ENCODE results near the gene CNIH4. TPM values are rescaled to one million over a fixed set of nuclear protein-coding genes. Genes with fewer than 3 reads are reported as not detected.

CNIH4 gene
- polyA plus RNA-seq, 3 donors: 33.4 to 106 (median 94.7) TPM

- TF ChIP-seq CTCF (IDR thresholded peaks at IDR 0.05): no peak
- no peak overlapping the region for H3K4me2 ChIP-seq (replicated peaks; ENCODE audit: extremely low read depth, low read length, poor library complexity, severe bottlenecking)
- intact Hi-C loops (cut with micrococcal nuclease): loop anchor here (5.0 kb wide), 1 partner anchor 222 kb away; the partner anchor contains the start of gene FBXO28 (in 2 of the 2)
These were observed 22.5 kb upstream of the CNIH4 start for GRCh38 chr1:224333939-224334786.

GRCh38 chr1:224338150-224338838 is 18.4 kb upstream of the CNIH4 start:
- Mint-ChIP-seq H3K27me3 (ENCODE audit: low read depth in 3 of 3) (peaks cover 8 to 13% (median 13%) of the 10 kb centered on the region in 3 donors), H3K27ac (no peak overlapping the region), H3K36me3 (peaks cover 0 to 4% of the 10 kb centered on the region in 2 donors), H3K4me1 (peaks cover 14% of the 10 kb centered on the region), H3K9me3 (peaks cover 13 to 30% (median 27%) of the 10 kb centered on the region in 7 donors), H3K4me3 (no peak overlapping the region)
- no peaks in the 10 kb centered on the region for H3K36me3 ChIP-seq (replicated peaks in 1 of 2; ENCODE audit: control insufficient read depth in 1 of 2, insufficient read depth in 2 of 2, low read length in 2 of 2)
- no peak overlapping the region for H3K4me3 ChIP-seq (replicated peaks in 1 of 3; ENCODE audit: low read depth in 2 of 3, low read length in 3 of 3)
- no peaks in the 10 kb centered on the region for H4K20me1 ChIP-seq (ENCODE audit: insufficient read depth, low read length)
- peaks cover 7% of the 10 kb centered on the region in 2 donors for H3K4me1 ChIP-seq (ENCODE audit: control insufficient read depth in 1 of 2, insufficient read depth in 2 of 2, low read length in 2 of 2)
- H3K4me2 ChIP-seq (replicated peaks; ENCODE audit: extremely low read depth, low read length, poor library complexity, severe bottlenecking): no peak overlapping the region
- no peak overlapping the region for H3K9ac ChIP-seq (ENCODE audit: insufficient read depth, low read length, poor library complexity, severe bottlenecking)
- no peak overlapping the region for H3K27ac ChIP-seq (ENCODE audit: low read depth in 1 of 2, low read length in 2 of 2)
- 31% methylated on average over 4 of the region's 4 CpGs for WGBS (ENCODE audit: insufficient coverage)
- peak in 1 of 3 donors; percentile 7 for DNase-seq
- peaks cover 13 to 15% of the 10 kb centered on the region in 2 donors for H3K9me3 ChIP-seq (replicated peaks in 1 of 2; ENCODE audit: control insufficient read depth in 1 of 2, insufficient read depth in 1 of 2, low read length in 2 of 2)
- H3K27me3 ChIP-seq (ENCODE audit: control insufficient read depth in 2 of 2, insufficient read depth in 2 of 2, low read length in 2 of 2): peaks cover 0 to 3% of the 10 kb centered on the region in 2 donors
- H2AFZ ChIP-seq (ENCODE audit: insufficient read depth, low read depth, low read length, poor library complexity, severe bottlenecking): no peak overlapping the region
- intact Hi-C loops (cut with micrococcal nuclease): no loop called here
- H3K79me2 ChIP-seq (ENCODE audit: insufficient read depth, low read length): no peaks in the 10 kb centered on the region
- TF ChIP-seq CTCF (IDR thresholded peaks at IDR 0.05): no peak

More at GRCh38 chr1:224333939-224334786, 22.5 kb upstream of the CNIH4 start:
- H3K4me1 Mint-ChIP-seq: peaks cover 23% of the 10 kb centered on the region
- Histone ChIP-seq H2AFZ (ENCODE audit: insufficient read depth, low read depth, low read length, poor library complexity, severe bottlenecking) (no peak overlapping the region), H4K20me1 (ENCODE audit: insufficient read depth, low read length) (no peaks in the 10 kb centered on the region), H3K79me2 (ENCODE audit: insufficient read depth, low read length) (peaks cover 8% of the 10 kb centered on the region), H3K9me3 (replicated peaks in 1 of 2; ENCODE audit: control insufficient read depth in 1 of 2, insufficient read depth in 1 of 2, low read length in 2 of 2) (peaks cover 5 to 9% of the 10 kb centered on the region in 2 donors), H3K27ac (ENCODE audit: low read depth in 1 of 2, low read length in 2 of 2) (peak overlapping the region in 1 of 2 donors; percentile 25), H3K4me3 (replicated peaks in 1 of 3; ENCODE audit: low read depth in 2 of 3, low read length in 3 of 3) (no peak overlapping the region), H3K9ac (ENCODE audit: insufficient read depth, low read length, poor library complexity, severe bottlenecking) (no peak overlapping the region), H3K36me3 (replicated peaks in 1 of 2; ENCODE audit: control insufficient read depth in 1 of 2, insufficient read depth in 2 of 2, low read length in 2 of 2) (no peaks in the 10 kb centered on the region), H3K27me3 (ENCODE audit: control insufficient read depth in 2 of 2, insufficient read depth in 2 of 2, low read length in 2 of 2) (no peaks in the 10 kb centered on the region), H3K4me1 (ENCODE audit: control insufficient read depth in 1 of 2, insufficient read depth in 2 of 2, low read length in 2 of 2) (peaks cover 11 to 17% of the 10 kb centered on the region in 2 donors)
- 0% methylated on average over 2 of the region's 5 CpGs for WGBS (ENCODE audit: insufficient coverage)
- DNase-seq: peak in 2 of 3 donors; percentile 22 to 55
- H3K27ac Mint-ChIP-seq: peak overlapping the region in 3 of 7 donors; percentile 2 to 78 (median 45)
- H3K27me3 Mint-ChIP-seq (ENCODE audit: low read depth in 3 of 3): peaks cover 0 to 3% (median 2%) of the 10 kb centered on the region in 3 donors
- H3K4me3 Mint-ChIP-seq: no peak overlapping the region
- H3K9me3 Mint-ChIP-seq: peaks cover 7 to 13% (median 11%) of the 10 kb centered on the region in 7 donors
- H3K36me3 Mint-ChIP-seq: no peaks in the 10 kb centered on the region

Measured in CD14-positive monocyte (primary cell).